ENCODE results near the gene ADGRG3.
A peak's percentile ranks its signal among the peaks of the same experiment; 100 is the strongest.
"Not testable (repeated sequence)": the region's sequence is repeated elsewhere in the genome, so short reads cannot be mapped to it uniquely, and the experiment has no call there.

Gene ADGRG3

GRCh38 chr16:57697896-57698537 lies 29.9 kb downstream of the ADGRG3 start:
- DNase-seq (ENCODE audit: low read depth), result no peak

GRCh38 chr16:57698812-57699405 lies 30.8 kb downstream of the ADGRG3 start:
- no peak for DNase-seq (ENCODE audit: low read depth)

GRCh38 chr16:57699481-57699880 lies 31.4 kb downstream of the ADGRG3 start:
- DNase-seq (ENCODE audit: low read depth), result no peak

- no peak for DNase-seq (ENCODE audit: low read depth)
Observed at GRCh38 chr16:57699899-57700298, 31.8 kb downstream of the ADGRG3 start.

GRCh38 chr16:57700781-57701551 lies 32.9 kb downstream of the ADGRG3 start:
- DNase-seq (ENCODE audit: low read depth), result no peak

- DNase-seq (ENCODE audit: low read depth), result no peak
Observed at GRCh38 chr16:57701759-57702371, 33.8 kb downstream of the ADGRG3 start.

GRCh38 chr16:57703416-57704010 lies 35.4 kb downstream of the ADGRG3 start:
- no peak for DNase-seq (ENCODE audit: low read depth)

- DNase-seq (ENCODE audit: low read depth), result no peak
Observed at GRCh38 chr16:57704011-57704904, 36.2 kb downstream of the ADGRG3 start.

- no peak for DNase-seq (ENCODE audit: low read depth)
Observed at GRCh38 chr16:57704905-57705852, 37.1 kb downstream of the ADGRG3 start.

GRCh38 chr16:57706717-57707116 lies 38.6 kb downstream of the ADGRG3 start:
- DNase-seq (ENCODE audit: low read depth), result no peak

GRCh38 chr16:57707331-57707730 lies 39.2 kb downstream of the ADGRG3 start:
- DNase-seq (ENCODE audit: low read depth), result no peak

GRCh38 chr16:57708168-57708567 lies 40.1 kb downstream of the ADGRG3 start:
- DNase-seq (ENCODE audit: low read depth), result no peak

- no peak for DNase-seq (ENCODE audit: low read depth)
Observed at GRCh38 chr16:57709663-57710062, 41.6 kb downstream of the ADGRG3 start.

- DNase-seq (ENCODE audit: low read depth), result no peak
Observed at GRCh38 chr16:57711346-57711745, 43.2 kb downstream of the ADGRG3 start.

GRCh38 chr16:57711993-57712392 lies 43.9 kb downstream of the ADGRG3 start:
- DNase-seq (ENCODE audit: low read depth), result no peak

GRCh38 chr16:57712569-57712968 lies 44.5 kb downstream of the ADGRG3 start:
- not testable (repeated sequence) for DNase-seq (ENCODE audit: low read depth)

- no peak for DNase-seq (ENCODE audit: low read depth)
Observed at GRCh38 chr16:57713596-57713995, 45.5 kb downstream of the ADGRG3 start.

GRCh38 chr16:57714047-57714446 lies 45.9 kb downstream of the ADGRG3 start:
- DNase-seq (ENCODE audit: low read depth), result no peak

- peak; percentile 24 for DNase-seq (ENCODE audit: low read depth)
Observed at GRCh38 chr16:57720142-57720575, 52.1 kb downstream of the ADGRG3 start.
